ENCODE data around the gene TNRC6B.
"Not testable (repeated sequence)": the region's sequence is repeated elsewhere in the genome, so short reads cannot be mapped to it uniquely, and the experiment has no call there.

TNRC6B gene

GRCh38 chr22:40376149-40376548 is 198.4 kb downstream of the TNRC6B start:
- no peak for DNase-seq

DNA sequence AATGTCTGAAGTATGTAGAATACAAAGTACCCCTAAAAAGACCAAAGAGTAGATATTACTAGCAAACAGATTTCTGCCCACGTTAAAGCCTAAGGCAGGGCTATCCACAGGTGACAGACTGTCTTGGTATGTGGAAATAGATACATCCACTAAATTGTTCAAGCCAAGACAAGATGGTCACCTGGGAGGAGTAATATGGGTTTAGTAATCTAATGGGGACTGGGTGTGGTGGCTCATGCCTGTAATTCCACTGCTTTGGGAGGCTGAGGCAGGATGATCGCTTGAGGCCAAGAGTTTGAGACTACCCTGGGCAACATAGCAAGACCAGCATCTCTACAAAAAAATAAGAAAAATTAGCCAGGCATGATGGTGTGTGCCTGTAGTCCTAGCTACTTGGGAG is 200.2 kb downstream of the TNRC6B start:
- no peak for DNase-seq

GRCh38 chr22:40378448-40378847 is 200.7 kb downstream of the TNRC6B start:
- DNase-seq, result not testable (repeated sequence)

DNA sequence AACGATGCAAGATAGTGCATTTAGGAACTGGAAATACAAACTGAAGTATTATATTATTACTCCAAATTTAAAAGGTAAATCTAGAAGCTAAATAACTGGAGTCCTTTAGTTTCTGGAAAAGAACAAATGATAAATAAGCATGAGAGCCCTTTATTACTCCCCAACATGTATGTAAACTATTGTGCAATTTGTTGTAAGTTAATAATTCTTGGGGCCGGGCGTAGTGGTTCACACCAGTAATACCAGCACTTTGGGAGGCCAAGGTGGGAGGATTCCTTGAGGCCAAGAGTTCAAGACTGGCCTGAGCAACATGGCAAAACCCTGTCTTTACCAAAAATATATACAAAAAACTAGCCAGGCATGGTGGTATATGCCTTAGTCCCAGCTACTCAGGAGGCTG is 203.7 kb downstream of the TNRC6B start:
- no peak for DNase-seq

- no peak for DNase-seq
Measured at GRCh38 chr22:40383905-40384304, 206.2 kb downstream of the TNRC6B start.

DNA sequence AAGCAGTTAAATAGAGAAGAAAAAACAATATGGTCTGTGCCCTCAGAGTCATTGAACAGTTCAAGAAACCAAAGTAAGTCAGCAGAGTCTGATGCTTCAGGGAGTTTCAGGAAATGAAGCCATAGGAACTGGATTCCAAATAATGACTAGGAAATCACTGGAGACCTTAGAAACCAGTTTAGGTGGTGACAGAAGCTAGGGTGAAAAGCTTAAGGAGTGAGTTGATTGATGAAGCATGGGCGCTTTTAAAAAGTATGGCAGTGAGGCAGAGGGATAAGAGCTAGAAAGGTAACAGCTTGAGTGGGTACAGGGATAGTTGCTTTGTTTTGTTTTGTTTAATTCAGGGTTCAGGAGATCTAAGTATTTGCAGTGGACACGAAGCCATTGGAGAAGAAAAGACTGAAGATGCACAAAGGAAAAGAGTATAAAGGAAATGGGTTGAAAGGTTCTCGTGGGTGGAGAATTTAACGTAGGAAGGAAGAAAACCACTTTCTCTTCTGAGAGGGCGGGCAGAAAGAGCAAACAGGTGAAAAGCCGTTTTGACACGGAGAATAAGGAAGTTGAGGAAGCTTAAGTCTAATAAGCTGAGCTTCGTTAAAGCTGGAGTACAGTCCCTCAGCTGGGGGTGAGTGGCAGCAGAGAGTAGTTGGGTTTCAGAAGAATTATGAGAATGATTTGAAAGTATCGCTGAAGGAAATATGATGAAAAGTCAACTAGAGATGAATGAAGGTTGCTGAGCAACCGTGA is 207.5 kb downstream of the TNRC6B start:
- DNase-seq, result no peak
